Measurements from ENCODE around the gene DHX8. TPM values are rescaled to one million over a fixed set of nuclear protein-coding genes. Genes with fewer than 3 reads are reported as not detected.
A peak's percentile ranks its signal among the peaks of the same experiment; 100 is the strongest.

Gene DHX8
- polyA plus RNA-seq, 3 donors = 38.4 to 43.1 (median 42.1) TPM

- no peak for DNase-seq (ENCODE audit: extremely low read depth in 1 of 11, low read depth in 9 of 11, low spot score in 4 of 11)
Observed at GRCh38 chr17:43536236-43536992, 52.6 kb downstream of the DHX8 start.

DNA sequence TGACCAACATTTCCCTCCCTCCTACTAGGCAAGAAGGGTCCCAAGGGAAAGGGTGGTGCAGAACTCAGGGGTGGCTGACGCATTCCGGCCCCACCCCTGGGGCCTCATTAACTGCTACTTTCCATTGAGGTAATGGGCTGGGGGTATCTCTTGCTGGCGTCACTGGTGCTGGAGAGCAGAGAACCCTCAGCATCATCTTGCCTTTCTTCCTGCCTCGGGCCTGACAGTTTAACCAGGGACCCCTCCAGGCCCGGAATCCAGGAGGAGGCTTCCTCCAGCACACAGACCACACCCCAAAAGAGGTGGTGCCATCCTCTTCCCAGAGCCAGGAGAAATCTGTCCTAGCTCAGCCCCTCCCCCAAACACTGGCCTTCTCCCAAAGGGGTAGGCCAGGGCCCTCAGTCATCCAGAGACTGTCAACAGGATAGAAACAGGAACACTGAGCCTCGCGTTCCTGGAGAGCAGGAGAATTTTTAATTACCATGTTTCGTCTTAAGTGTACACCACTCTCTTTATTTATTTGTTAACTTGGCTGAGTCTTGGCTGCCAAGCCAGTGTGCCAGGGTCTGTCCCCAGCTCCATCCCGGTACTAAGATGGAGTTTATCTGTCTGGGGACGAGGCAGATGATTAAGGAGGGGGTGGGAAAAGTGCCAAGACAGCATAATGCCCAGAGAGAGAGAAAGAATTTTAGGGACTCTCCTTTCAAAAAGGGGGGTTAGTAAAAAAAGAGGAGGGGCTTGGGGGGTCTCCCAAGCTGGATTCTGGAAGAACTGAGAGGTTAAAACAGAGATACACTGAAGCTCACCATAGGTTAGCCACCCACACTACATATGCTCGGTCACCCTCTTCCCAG, 57.3 kb downstream of the DHX8 start:
- no peak for DNase-seq (ENCODE audit: extremely low read depth in 1 of 11, low read depth in 9 of 11, low spot score in 4 of 11)

GRCh38 chr17:43542859-43543258, 59.1 kb downstream of the DHX8 start:
- DNase-seq (ENCODE audit: extremely low read depth in 1 of 11, low read depth in 9 of 11, low spot score in 4 of 11) = no peak

DNA sequence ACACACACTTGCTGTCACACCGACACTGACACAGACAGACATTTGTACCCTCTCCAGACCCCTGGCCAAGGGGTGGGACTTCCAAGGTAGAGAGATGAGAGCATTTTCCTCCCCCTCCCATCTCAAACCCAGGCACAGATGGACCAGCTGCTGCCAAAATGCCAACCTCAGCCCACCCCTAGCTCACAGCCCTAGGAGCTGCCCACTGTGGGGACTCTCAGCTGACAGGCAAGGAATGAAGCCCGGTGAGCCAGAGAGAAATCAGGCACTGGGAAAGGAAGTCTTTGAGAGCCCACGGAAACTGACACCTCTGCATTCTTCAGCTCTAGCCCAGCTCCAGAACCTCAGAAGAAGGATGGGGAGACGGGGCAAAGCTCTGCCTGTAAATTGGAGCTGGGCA, 59.5 kb downstream of the DHX8 start:
- DNase-seq (ENCODE audit: extremely low read depth in 1 of 11, low read depth in 9 of 11, low spot score in 4 of 11) = no peak

- DNase-seq (ENCODE audit: extremely low read depth in 1 of 11, low read depth in 9 of 11, low spot score in 4 of 11) = no peak
Observed at GRCh38 chr17:43543771-43544575, 60.2 kb downstream of the DHX8 start.

DNA sequence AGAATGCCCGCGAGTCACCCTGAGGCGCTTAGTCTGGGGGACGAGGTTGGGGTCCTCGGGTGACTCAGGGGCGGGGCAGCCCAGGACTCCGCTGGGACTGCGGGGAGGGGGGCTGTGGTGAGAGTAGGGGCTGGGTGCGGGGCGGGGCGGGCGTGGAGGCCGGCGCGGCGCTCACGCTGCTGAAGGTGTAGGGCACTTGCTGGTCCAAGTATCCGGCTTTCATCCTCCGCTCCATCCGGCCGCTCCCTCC, 61.5 kb downstream of the DHX8 start:
- DNase-seq (ENCODE audit: extremely low read depth in 1 of 11, low read depth in 9 of 11, low spot score in 4 of 11) = no peak

DNA sequence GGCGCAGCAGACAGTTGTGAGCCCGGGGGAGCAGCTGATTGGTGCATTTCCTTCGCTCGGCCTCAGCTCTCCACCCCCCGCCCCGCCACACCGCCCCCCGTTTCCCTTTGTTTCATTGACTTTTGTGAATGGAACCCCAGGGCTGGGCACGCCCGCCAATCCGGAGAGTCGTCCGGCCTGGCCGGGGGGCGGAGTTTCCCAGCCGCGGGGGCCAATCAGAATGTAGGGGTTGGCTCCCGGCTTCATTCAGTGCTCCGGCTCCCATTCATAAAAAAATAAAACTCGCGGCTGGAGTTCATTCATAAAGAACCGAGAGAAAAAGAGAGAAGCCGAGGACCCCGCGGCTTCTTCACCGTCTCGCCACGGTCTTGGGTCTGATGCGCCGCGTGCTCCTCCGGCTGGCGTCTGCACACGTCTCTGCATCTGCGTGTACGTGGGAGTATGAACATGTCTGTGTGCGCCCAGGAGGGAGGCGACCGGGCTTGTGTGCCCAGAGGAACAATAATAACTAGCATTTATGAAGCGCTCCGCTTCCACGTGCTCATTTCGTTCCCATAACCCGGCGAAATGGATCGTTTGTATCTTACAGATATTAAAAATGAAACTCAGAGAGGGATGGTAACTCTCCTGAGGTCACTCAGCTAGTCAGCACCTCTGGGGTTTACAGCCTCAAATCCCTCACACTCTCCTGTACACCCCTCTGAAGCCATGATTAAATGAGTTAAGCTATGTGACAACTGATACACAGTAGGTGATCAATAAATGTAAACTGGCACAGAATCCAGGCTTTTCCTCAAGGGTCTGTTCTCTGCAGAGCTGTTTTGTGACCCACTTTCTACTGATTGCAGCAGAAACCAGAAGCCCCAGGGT, 62.8 kb downstream of the DHX8 start, which contains the start of gene ETV4:
Gene ETV4, minus strand, starts transcription at position 22 of the 870 bp plus-strand sequence. CDS start 723 bp downstream, outside the sequence.
- DNase-seq (ENCODE audit: extremely low read depth in 1 of 11, low read depth in 9 of 11, low spot score in 4 of 11) = peak in 10 of 11 donors; percentile 73 to 92 (median 86)

DNA sequence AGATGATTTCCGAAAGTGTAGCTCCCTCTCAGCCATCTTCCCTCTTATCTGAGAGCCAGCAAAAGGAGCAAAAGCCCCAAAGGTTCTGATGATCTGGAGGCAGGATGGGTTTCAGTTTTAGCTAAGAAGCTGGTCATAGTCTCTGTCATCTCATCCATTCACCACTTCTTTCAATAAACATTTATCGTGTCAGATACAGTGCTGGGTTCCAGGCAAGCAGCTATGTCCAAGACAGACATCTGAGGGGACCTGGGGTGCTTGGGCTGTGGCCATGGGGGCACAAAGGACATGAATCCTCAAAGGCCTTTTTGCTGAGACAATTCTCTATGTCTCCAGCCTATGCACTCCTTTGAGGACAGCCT, 63.4 kb downstream of the DHX8 start:
- DNase-seq (ENCODE audit: extremely low read depth in 1 of 11, low read depth in 9 of 11, low spot score in 4 of 11) = no peak

GRCh38 chr17:43547659-43548256, 64.0 kb downstream of the DHX8 start:
- no peak for DNase-seq (ENCODE audit: extremely low read depth in 1 of 11, low read depth in 9 of 11, low spot score in 4 of 11)

- DNase-seq (ENCODE audit: extremely low read depth in 1 of 11, low read depth in 9 of 11, low spot score in 4 of 11) = no peak
Observed at GRCh38 chr17:43548689-43549379, 65.1 kb downstream of the DHX8 start.

DNA sequence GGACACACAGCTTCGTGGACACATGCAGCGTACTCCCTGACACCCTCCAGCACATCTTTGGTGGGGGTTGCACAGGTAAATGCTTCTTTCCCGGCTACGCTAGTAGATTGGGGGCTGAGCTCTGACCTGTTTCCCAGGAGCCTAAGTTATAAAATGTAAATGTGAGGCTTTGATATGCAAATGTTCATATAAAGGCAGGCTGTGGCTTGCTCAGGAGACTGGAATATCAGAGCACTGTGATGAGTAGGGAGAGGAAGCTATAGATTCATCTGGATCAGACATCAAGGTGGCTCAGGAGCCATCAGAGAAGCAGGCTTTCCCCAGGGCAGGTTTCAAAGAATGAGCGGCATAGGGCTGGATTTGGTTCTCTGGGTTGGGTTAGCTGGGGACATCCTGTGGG, 65.7 kb downstream of the DHX8 start:
- no peak for DNase-seq (ENCODE audit: extremely low read depth in 1 of 11, low read depth in 9 of 11, low spot score in 4 of 11)

DNA sequence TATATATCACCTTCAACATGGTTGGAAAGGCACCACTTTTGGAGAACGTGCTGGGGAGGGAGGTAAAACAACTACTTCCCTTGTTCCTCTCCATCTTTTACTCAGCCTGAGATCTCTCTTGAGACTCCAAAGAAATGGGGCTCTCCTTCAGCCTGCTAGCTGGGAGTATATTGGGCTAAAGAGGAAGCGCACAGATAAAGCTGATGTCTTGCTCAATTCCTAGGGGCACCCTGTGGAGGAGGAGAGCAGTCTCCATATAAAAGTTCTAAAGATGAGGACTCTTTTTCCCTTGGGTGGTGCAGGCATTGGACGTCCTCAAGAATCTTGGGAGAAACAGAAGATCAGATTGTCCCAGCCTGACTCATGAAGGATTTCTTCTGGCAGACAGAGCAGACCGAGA, 67.0 kb downstream of the DHX8 start:
- no peak for DNase-seq (ENCODE audit: extremely low read depth in 1 of 11, low read depth in 9 of 11, low spot score in 4 of 11)

GRCh38 chr17:43552229-43552837, 68.6 kb downstream of the DHX8 start:
- no peak for DNase-seq (ENCODE audit: extremely low read depth in 1 of 11, low read depth in 9 of 11, low spot score in 4 of 11)

GRCh38 chr17:43553573-43553972, 69.8 kb downstream of the DHX8 start:
- no peak for DNase-seq (ENCODE audit: extremely low read depth in 1 of 11, low read depth in 9 of 11, low spot score in 4 of 11)

DNA sequence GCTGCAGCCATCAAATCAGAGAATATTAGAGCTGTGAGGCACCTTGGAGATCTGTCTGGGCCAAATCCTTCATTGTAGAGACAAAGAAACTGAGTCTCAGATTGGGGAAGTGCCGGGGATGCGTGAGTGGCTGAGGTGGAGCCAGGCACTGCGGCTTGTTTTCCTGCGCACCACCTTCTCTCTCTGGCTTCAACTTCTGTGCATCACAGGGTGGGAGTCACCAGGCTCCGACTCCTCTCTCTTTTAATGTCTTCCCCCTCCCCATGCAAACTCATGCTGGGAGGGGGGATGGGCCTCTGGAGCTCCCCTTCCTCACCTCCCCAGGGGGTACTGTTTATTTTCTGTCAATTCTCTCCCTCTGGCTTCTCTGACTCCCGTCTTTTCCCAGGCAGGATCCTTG, 71.1 kb downstream of the DHX8 start:
- no peak for DNase-seq (ENCODE audit: extremely low read depth in 1 of 11, low read depth in 9 of 11, low spot score in 4 of 11)

- no peak for DNase-seq (ENCODE audit: extremely low read depth in 1 of 11, low read depth in 9 of 11, low spot score in 4 of 11)
Observed at GRCh38 chr17:43556292-43556691, 72.5 kb downstream of the DHX8 start.

- DNase-seq (ENCODE audit: extremely low read depth in 1 of 11, low read depth in 9 of 11, low spot score in 4 of 11) = no peak
Observed at GRCh38 chr17:43558805-43559160, 75.0 kb downstream of the DHX8 start.
